Skeletal muscle tissue (tissue), 4 donors: ENCODE measurements around the gene ZSWIM1. TPM values are rescaled to one million over a fixed set of nuclear protein-coding genes. Genes with fewer than 3 reads are reported as not detected.

Experiments
- H3K27ac ChIP-seq: one replicate; pipeline ENCODE4 v1.7.0; 2013; ENCODE audit warnings: mild to moderate bottlenecking, low read depth, low read length, inconsistent platforms
- H3K27me3 ChIP-seq, 3 donors: one replicate each; pipeline ENCODE4 v1.7.0; 2013; ENCODE audit warnings: low read length in 3 of 3; ENCODE audit not compliant: control insufficient read depth in 3 of 3, insufficient read depth in 3 of 3
- H3K36me3 ChIP-seq, 3 donors: one replicate each; pipeline ENCODE4 v1.7.0; 2013; ENCODE audit warnings: low read length in 3 of 3; ENCODE audit not compliant: control insufficient read depth in 3 of 3, insufficient read depth in 3 of 3
- H3K4me1 ChIP-seq, 3 donors: one replicate each; pipeline ENCODE4 v1.7.0; 2013; ENCODE audit warnings: low read length in 3 of 3, mild to moderate bottlenecking in 3 of 3; ENCODE audit not compliant: control insufficient read depth in 3 of 3, insufficient read depth in 3 of 3
- H3K4me3 ChIP-seq, 3 donors: one replicate each; pipeline ENCODE4 v1.7.0; 2013; ENCODE audit warnings: low read length in 3 of 3
- H3K9ac ChIP-seq, 3 donors: one replicate each; pipeline ENCODE4 v1.7.0; 2013; ENCODE audit warnings: low read length in 3 of 3, mild to moderate bottlenecking in 3 of 3, moderate library complexity in 2 of 3, low read depth in 1 of 3
- H3K9me3 ChIP-seq, 3 donors: one replicate each; pipeline ENCODE4 v1.7.0; 2013; ENCODE audit warnings: low read length in 3 of 3; ENCODE audit not compliant: control insufficient read depth in 3 of 3
- total RNA-seq: library from RNA; depleted of rRNA; stranded (reverse); fragments of >200 nt; gene quantifications from one replicate; pipeline ENCODE4 v1.2.3, GENCODE V29; 2014
- donor health status: Osteomylitis.

Gene ZSWIM1
- 3.1 TPM for total RNA-seq

- Histone ChIP-seq H3K27me3 (no peaks in the 10 kb centered on the region), H3K9me3 (no peaks in the 10 kb centered on the region), H3K36me3 (peaks cover 33 to 37% (median 35%) of the 10 kb centered on the region in 3 donors), H3K4me3 (peak within 1 kb of the TSS; percentile 78 to 99 (median 98)), H3K4me1 (peaks cover 17 to 29% (median 20%) of the 10 kb centered on the region in 3 donors), H3K9ac (peak within 1 kb of the TSS; percentile 76 to 99 (median 96)), H3K27ac (peak within 1 kb of the TSS; percentile 84)
These were observed at the start of gene ZSWIM1 for GRCh38 chr20:45880988-45881788. ZSWIM1 (plus strand) TSS chr20:45881227; CDS start chr20:45882593, 1,366 bp downstream.

GRCh38 chr20:45832619-45833018, 48.4 kb upstream of the ZSWIM1 start:
- Histone ChIP-seq H3K9ac (peak overlapping the region; percentile 83 to 96 (median 85)), H3K27ac (peak overlapping the region; percentile 90), H3K27me3 (no peaks in the 10 kb centered on the region), H3K36me3 (peaks cover 3 to 8% (median 7%) of the 10 kb centered on the region in 3 donors), H3K4me3 (peak overlapping the region; percentile 73 to 94 (median 86)), H3K4me1 (peaks cover 43 to 56% (median 51%) of the 10 kb centered on the region in 3 donors), H3K9me3 (no peaks in the 10 kb centered on the region)

- peaks cover 43 to 50% (median 45%) of the 10 kb centered on the region in 3 donors for H3K4me1 ChIP-seq
- no peaks in the 10 kb centered on the region for H3K9me3 ChIP-seq
- H3K9ac ChIP-seq, result peak within 1 kb of the TSS; percentile 83 to 96 (median 85)
- H3K27ac ChIP-seq, result peak within 1 kb of the TSS; percentile 90
- peaks cover 3 to 10% (median 8%) of the 10 kb centered on the region in 3 donors for H3K36me3 ChIP-seq
- no peaks in the 10 kb centered on the region for H3K27me3 ChIP-seq
- H3K4me3 ChIP-seq, result peak within 1 kb of the TSS; percentile 86 to 94 (median 86)
These were observed 47.8 kb upstream of the ZSWIM1 start, which contains the start of gene SNX21 for GRCh38 chr20:45833030-45833882. SNX21 (plus strand) TSS chr20:45833799; CDS start chr20:45833920, 121 bp downstream.

GRCh38 chr20:45833883-45834796, 46.9 kb upstream of the ZSWIM1 start:
- peaks cover 37 to 44% (median 38%) of the 10 kb centered on the region in 3 donors for H3K4me1 ChIP-seq
- no peaks in the 10 kb centered on the region for H3K27me3 ChIP-seq
- H3K36me3 ChIP-seq, result peaks cover 3 to 14% (median 10%) of the 10 kb centered on the region in 3 donors
- peak overlapping the region; percentile 83 to 96 (median 85) for H3K9ac ChIP-seq
- peak overlapping the region; percentile 86 to 94 (median 86) for H3K4me3 ChIP-seq
- H3K9me3 ChIP-seq, result no peaks in the 10 kb centered on the region
- H3K27ac ChIP-seq, result peak overlapping the region; percentile 90

GRCh38 chr20:45834797-45835161, 46.2 kb upstream of the ZSWIM1 start:
- H3K27ac ChIP-seq, result peak overlapping the region; percentile 90
- peaks cover 3 to 15% (median 11%) of the 10 kb centered on the region in 3 donors for H3K36me3 ChIP-seq
- peak overlapping the region; percentile 83 to 96 (median 85) for H3K9ac ChIP-seq
- H3K9me3 ChIP-seq, result no peaks in the 10 kb centered on the region
- H3K27me3 ChIP-seq, result no peaks in the 10 kb centered on the region
- H3K4me1 ChIP-seq, result peaks cover 37 to 44% (median 38%) of the 10 kb centered on the region in 3 donors
- H3K4me3 ChIP-seq, result peak overlapping the region; percentile 86 to 94 (median 86)

GRCh38 chr20:45835329-45835765, 45.7 kb upstream of the ZSWIM1 start:
- Histone ChIP-seq H3K4me1 (peaks cover 37 to 44% (median 40%) of the 10 kb centered on the region in 3 donors), H3K4me3 (peak overlapping the region; percentile 86 to 94 (median 86)), H3K9me3 (no peaks in the 10 kb centered on the region), H3K36me3 (peaks cover 8 to 21% (median 14%) of the 10 kb centered on the region in 3 donors), H3K27ac (peak overlapping the region; percentile 90), H3K9ac (peak overlapping the region; percentile 83 to 96 (median 85)), H3K27me3 (no peaks in the 10 kb centered on the region)

GRCh38 chr20:45835825-45836224, 45.2 kb upstream of the ZSWIM1 start:
- peaks cover 11 to 26% (median 15%) of the 10 kb centered on the region in 3 donors for H3K36me3 ChIP-seq
- peak overlapping the region; percentile 90 for H3K27ac ChIP-seq
- H3K9me3 ChIP-seq, result no peaks in the 10 kb centered on the region
- peak overlapping the region; percentile 86 to 94 (median 86) for H3K4me3 ChIP-seq
- peak overlapping the region; percentile 83 to 96 (median 85) for H3K9ac ChIP-seq
- peaks cover 37 to 45% (median 45%) of the 10 kb centered on the region in 3 donors for H3K4me1 ChIP-seq
- no peaks in the 10 kb centered on the region for H3K27me3 ChIP-seq

- Histone ChIP-seq H3K4me3 (peak overlapping the region; percentile 6 to 40 (median 8)), H3K36me3 (peaks cover 21 to 35% (median 24%) of the 10 kb centered on the region in 3 donors), H3K27ac (peak overlapping the region; percentile 3), H3K9ac (peak overlapping the region; percentile 1 to 65 (median 41)), H3K4me1 (peaks cover 39 to 52% (median 52%) of the 10 kb centered on the region in 3 donors), H3K27me3 (no peaks in the 10 kb centered on the region), H3K9me3 (no peaks in the 10 kb centered on the region)
These were observed 44.2 kb upstream of the ZSWIM1 start for GRCh38 chr20:45836841-45837240.
